PFSK-1 (cell line): ENCODE measurements around the gene HECTD2.

Experiments used
- FOXP2 ChIP-seq: optimal IDR thresholded peaks from 2 replicates; pipeline ENCODE3; 2011; ENCODE audit warnings: borderline replicate concordance, control low read depth, inconsistent platforms; ENCODE audit not compliant: insufficient read depth; ENCODE audit errors: extremely low read length, extremely low read depth
- POLR2AphosphoS5 ChIP-seq: IDR thresholded peaks from 2 replicates; pipeline ENCODE4 v1.6.1; 2012; ENCODE audit warnings: low read depth, mild to moderate bottlenecking, control low read depth, low read length, moderate library complexity
- REST ChIP-seq, 2 experiments: IDR thresholded peaks; 2 replicates each; pipeline versions ENCODE4 v1.6.1 to v1.8.0; 2011 to 2012; ENCODE audit warnings: low read depth in 2 of 2, low read length in 2 of 2, control low read depth in 1 of 2, inconsistent platforms in 1 of 2, mild to moderate bottlenecking in 1 of 2, moderate library complexity in 1 of 2; ENCODE audit not compliant: insufficient read depth in 1 of 2
- SIN3A ChIP-seq: IDR thresholded peaks from 2 replicates; pipeline ENCODE4 v1.6.1; 2012; ENCODE audit warnings: mild to moderate bottlenecking, low read length, moderate library complexity, borderline replicate concordance; ENCODE audit not compliant: insufficient read depth
- TAF1 ChIP-seq: IDR thresholded peaks from 2 replicates; pipeline ENCODE4 v1.6.1; 2012; ENCODE audit warnings: low read length, control low read depth, borderline replicate concordance; ENCODE audit not compliant: insufficient read depth

HECTD2 gene

GRCh38 chr10:91493313-91493712 is 83.2 kb downstream of the HECTD2 start:
- no peak for TF ChIP-seq SIN3A
- no peak for TF ChIP-seq TAF1
- no peak for TF ChIP-seq REST (IDR thresholded peaks at IDR 0.05; ENCODE audit: insufficient read depth in 1 of 2, low read depth in 2 of 2, low read length in 2 of 2)
- TF ChIP-seq FOXP2: no peak
- TF ChIP-seq POLR2AphosphoS5: no peak

DNA sequence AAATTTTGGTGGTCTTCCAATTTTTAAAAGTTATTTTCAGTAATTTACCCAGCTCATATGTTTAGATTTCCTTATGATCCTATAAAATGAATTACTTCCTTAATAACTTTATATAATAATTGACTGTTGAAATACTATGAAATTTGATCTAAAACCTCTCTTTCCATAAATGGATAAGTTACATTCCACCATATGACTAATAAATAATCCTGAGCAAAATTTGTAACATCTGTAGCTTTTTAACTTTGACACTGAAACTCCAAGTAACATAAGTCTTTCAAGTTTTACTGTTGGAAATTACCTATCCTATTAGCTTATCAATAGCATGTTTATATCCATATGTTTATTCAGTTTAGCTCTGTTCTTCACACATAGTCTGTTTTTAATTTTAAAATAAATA is 85.3 kb downstream of the HECTD2 start:
- no peak for TF ChIP-seq FOXP2
- TF ChIP-seq TAF1: no peak
- no peak for TF ChIP-seq POLR2AphosphoS5
- no peak for TF ChIP-seq SIN3A
- no peak for TF ChIP-seq REST (IDR thresholded peaks at IDR 0.05; ENCODE audit: insufficient read depth in 1 of 2, low read depth in 2 of 2, low read length in 2 of 2)

DNA sequence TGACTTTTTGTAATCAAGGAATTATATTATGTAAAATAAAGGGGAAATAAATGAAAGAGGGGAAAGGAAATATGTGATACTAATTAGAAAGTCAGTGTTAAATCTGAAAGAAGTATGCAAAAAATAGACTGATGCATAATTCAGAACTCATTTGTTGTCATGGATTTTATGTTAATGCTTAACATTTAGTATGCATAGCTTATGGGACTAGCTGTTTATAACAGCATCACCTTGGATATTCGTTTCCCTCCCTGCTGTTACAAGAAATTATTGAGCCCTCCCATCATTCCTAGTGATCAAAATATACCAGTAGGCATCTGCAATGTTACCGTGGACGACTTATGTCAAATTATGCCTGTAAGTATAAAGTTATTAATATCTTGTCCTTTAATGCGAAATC is 85.9 kb downstream of the HECTD2 start:
- TF ChIP-seq REST (IDR thresholded peaks at IDR 0.05; ENCODE audit: insufficient read depth in 1 of 2, low read depth in 2 of 2, low read length in 2 of 2) (no peak), TAF1 (no peak), POLR2AphosphoS5 (no peak), FOXP2 (no peak), SIN3A (no peak)

GRCh38 chr10:91511549-91512330 is 101.6 kb downstream of the HECTD2 start:
- TF ChIP-seq REST (IDR thresholded peaks at IDR 0.05; ENCODE audit: insufficient read depth in 1 of 2, low read depth in 2 of 2, low read length in 2 of 2): no peak
- TF ChIP-seq TAF1: no peak
- no peak for TF ChIP-seq POLR2AphosphoS5
- TF ChIP-seq SIN3A: no peak
- TF ChIP-seq FOXP2: no peak
